ENCODE data around the gene NPAS3.

The NPAS3 gene

GRCh38 chr14:33297565-33297964 lies 358.9 kb downstream of the NPAS3 start:
- no peak overlapping the region for H3K4me3 ChIP-seq (ENCODE audit: low read depth, low read length)
- no peak for TF ChIP-seq CTCF (IDR thresholded peaks at IDR 0.05; ENCODE audit: low read depth, low read length)

GRCh38 chr14:33307691-33308251 lies 369.1 kb downstream of the NPAS3 start:
- no peak overlapping the region for H3K4me3 ChIP-seq (ENCODE audit: low read depth, low read length)
- no peak for TF ChIP-seq CTCF (IDR thresholded peaks at IDR 0.05; ENCODE audit: low read depth, low read length)

- no peak for TF ChIP-seq CTCF (IDR thresholded peaks at IDR 0.05; ENCODE audit: low read depth, low read length)
- H3K4me3 ChIP-seq (ENCODE audit: low read depth, low read length) = no peak overlapping the region
Observed at GRCh38 chr14:33309106-33309505, 370.4 kb downstream of the NPAS3 start.

GRCh38 chr14:33315217-33315616 lies 376.5 kb downstream of the NPAS3 start:
- no peak overlapping the region for H3K4me3 ChIP-seq (ENCODE audit: low read depth, low read length)
- no peak for TF ChIP-seq CTCF (IDR thresholded peaks at IDR 0.05; ENCODE audit: low read depth, low read length)

- TF ChIP-seq CTCF (IDR thresholded peaks at IDR 0.05; ENCODE audit: low read depth, low read length) = no peak
- no peak overlapping the region for H3K4me3 ChIP-seq (ENCODE audit: low read depth, low read length)
Observed at GRCh38 chr14:33315721-33316120, 377.0 kb downstream of the NPAS3 start.

- TF ChIP-seq CTCF (IDR thresholded peaks at IDR 0.05; ENCODE audit: low read depth, low read length) = no peak
- H3K4me3 ChIP-seq (ENCODE audit: low read depth, low read length) = no peak overlapping the region
Observed at GRCh38 chr14:33317675-33318074, 379.0 kb downstream of the NPAS3 start.

- H3K4me3 ChIP-seq (ENCODE audit: low read depth, low read length) = no peak overlapping the region
- no peak for TF ChIP-seq CTCF (IDR thresholded peaks at IDR 0.05; ENCODE audit: low read depth, low read length)
Observed at GRCh38 chr14:33323979-33324378, 385.3 kb downstream of the NPAS3 start.

All from WI38 (cell line).